GM19452 (cell line): Measurements from ENCODE around the gene LARP4.
"Not testable (repeated sequence)": the region's sequence is repeated elsewhere in the genome, so short reads cannot be mapped to it uniquely, and the experiment has no call there.

Experiments
- ATAC-seq: cut with Tn5 transposase; IDR thresholded peaks from one replicate; pipeline ENCODE4 v1.9.1; 2021; ENCODE audit not compliant: unreplicated experiment

Gene LARP4

GRCh38 chr12:50477241-50477832 is 76.7 kb downstream of the LARP4 start:
- ATAC-seq, result no peak

DNA sequence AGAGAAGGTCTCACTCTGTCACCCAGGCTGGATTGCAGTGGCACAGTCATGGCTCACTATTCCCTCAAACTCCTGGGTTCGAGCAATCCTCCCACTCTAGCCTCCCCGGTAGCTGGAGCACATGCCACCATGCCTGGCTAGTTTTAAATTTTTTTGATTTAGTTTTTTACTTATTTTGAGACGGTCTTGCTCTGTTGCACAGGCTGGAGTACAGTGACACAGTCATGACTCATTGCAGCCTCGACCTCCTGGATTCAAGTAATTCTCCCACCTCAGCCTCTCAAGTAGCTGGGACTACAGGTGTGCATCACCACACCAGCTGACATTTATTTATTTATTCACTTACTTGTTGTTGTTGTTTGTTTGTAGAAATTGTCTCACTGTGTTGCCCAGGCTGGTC is 81.9 kb downstream of the LARP4 start:
- ATAC-seq, result no peak

- no peak for ATAC-seq
These were observed 82.8 kb downstream of the LARP4 start for GRCh38 chr12:50483488-50483887.

- no peak for ATAC-seq
These were observed 88.1 kb downstream of the LARP4 start for GRCh38 chr12:50488801-50489200.

GRCh38 chr12:50498119-50498518 is 97.4 kb downstream of the LARP4 start:
- ATAC-seq, result not testable (repeated sequence)

GRCh38 chr12:50504798-50505674 is 104.4 kb downstream of the LARP4 start, which contains the start of gene DIP2B:
Gene DIP2B (plus strand): TSS chr12:50504985. CDS start chr12:50505141, 156 bp downstream.
- ATAC-seq, result peak; percentile 64

DNA sequence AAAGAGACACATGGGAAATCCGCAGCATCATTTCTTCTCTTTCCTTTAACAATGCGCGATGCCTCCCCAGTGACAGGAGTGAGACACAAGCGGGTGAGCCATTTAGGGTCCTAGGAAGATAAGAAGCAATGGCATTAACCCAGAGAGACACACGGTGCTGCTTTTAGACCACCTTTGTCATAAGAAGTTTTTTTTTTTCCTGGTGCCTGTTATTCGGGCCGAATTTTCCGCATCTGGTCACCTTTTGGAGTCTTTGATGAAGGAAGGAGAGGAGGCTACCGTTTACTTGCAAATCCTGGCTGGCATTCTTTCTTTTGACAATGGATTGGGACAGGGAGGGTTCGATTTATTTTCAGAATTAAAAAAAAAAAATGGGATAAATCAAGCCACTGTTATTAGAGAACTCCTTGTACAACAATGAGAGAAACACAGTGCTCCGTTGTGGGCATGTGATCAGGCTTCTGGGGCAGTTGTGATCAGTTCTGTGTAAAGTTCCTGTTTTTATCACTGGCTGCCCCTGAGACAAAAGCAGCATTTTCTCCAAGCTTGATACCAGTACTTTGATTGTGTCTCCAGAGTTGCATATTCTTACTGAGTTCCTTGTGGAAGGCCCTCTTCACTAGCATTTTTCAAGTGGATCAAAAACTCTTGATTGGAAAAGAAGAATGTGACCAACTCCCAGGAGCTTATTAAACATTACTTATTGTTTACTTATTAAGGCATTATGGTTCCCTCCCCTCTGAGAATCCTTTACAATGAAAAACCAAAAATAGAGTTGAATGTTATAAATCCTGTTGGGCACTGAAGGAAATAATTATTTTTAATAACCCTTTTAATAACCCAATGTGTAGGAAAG is 105.2 kb downstream of the LARP4 start:
- peak; percentile 1 for ATAC-seq

DNA sequence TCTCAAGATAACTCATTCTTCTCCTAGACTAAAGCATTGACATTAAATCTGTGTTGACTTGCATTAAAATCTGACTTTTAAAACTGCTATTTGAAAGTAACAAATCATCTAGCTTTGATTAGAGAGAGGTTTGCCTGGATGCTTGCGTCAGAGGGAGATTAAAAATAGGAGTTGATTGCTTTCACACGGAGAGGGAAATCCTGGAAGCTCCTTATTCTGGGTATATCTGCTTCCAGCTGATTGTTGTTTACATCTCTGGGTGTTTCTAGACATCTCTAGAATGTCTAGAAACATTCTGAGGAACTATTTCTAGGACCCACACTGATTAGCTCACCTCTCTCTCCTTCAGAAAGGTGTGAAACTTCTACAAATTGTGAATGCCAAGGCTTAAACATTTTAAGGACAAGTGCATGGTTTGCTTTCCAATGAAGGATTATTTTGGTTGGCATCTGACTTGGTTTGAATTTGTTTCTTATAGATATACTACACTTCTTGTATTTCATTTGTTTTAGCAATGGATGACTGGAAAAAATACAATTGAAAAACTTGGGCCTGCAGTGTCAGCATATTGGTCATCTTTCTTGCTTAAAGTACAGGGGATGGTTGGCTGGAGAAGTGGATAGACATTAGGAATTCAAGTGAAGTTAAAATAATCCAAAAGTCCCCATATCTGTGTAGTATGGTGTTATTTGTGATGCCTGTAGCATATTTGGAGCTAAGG is 106.2 kb downstream of the LARP4 start:
- no peak for ATAC-seq

DNA sequence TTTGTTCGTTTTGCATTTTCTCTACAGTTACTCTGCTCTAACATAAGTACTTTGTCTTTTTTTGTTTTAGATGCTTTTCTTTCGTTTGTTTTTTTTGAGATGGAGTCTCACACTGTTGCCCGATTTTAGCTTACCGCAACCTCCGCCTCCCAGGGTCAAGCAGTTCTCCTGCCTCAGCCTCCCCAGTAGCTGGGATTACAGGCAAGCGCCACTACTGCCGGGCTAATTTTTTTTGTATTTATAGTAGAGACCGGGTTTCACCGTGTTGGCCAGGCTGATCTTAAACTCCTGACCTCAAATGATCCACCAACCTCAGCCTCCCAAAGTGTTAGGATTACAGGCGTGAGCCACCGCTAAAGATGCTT is 106.8 kb downstream of the LARP4 start:
- no peak for ATAC-seq

- no peak for ATAC-seq
These were observed 107.2 kb downstream of the LARP4 start for GRCh38 chr12:50507930-50508329.

DNA sequence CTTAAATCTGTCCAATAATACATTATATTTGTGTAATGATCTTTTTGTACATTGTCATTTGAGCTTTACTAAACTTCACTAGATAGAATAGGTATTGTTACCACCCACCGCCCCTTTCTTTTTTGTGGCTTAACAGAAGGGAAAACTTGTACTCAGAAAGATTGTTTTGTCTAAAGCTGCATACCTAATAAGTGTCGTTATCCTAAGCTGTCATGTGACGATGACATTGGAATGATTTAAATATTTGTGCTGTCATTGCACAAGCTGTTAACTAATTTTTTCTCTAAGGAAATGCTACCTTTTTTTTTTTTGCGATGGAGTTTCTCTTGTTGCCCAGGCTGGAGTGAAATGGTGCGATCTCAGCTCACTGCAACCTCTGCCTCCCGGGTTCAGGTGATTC is 107.7 kb downstream of the LARP4 start:
- ATAC-seq, result no peak

DNA sequence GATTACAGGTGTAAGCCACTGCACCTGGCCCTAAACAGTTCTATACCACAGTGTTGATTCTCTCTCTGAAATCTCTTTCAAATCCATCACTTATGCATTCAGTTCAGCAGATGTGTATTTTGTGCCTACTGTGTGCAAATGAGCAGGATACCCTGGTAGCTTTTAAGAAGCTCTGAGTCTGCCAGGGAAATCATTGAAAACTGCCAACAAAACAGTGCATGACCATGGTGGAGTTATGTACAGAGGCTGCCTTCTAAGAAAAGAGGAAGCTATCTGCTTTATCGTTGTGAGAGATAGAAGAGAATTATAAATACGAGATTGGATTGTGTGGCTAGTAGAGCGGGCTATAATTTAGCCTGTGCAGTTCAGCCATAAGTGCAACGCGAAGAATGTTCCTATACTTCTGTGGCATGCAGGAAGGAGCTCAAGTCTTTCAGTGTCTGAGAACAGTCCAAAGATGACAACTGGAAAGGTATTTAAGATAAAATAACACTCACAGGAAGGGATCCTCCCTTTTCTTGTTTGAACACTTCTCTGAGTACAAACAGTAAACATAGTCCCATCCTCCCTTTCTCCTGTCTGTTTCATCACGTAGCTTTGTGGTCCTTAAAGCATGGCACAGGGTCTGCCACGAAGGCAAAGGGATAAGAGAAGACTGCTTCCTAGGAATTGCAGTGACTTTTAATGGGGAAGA is 108.4 kb downstream of the LARP4 start:
- no peak for ATAC-seq

DNA sequence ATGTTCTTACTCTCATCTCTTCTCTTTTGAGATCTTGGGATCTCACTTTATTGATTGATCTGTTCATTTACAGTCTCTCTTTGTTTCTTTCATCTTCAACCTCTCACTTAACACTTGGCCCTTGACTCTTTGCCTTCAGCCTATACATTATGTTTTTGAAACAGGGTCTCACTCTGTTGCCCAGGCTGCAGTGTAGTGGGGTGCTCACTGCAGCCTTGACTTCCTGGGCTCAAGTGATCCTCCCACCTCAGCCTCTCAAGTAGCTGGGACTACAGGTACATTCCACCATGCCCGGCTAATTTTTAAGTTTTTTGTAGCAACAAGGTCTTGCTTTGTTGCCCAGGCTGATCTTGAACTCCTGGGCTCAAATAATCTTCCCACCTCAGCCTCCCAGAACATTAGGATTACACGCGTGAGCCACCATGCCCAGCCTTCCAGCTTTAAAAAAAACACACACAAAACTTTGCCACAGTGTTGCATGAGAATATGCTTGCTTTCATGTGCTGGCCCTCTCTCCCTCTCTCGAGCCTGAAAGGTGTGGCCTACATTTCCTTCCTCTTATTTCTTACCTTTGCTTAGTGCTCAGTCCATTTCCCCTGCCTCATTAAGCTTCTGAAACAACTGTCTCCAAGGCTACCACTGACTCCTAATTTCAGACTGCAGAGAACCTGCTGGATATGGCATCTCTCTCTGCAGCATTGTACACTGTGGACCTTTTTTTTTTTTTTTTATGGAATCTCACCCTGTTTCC is 114.0 kb downstream of the LARP4 start:
- no peak for ATAC-seq

- no peak for ATAC-seq
These were observed 114.9 kb downstream of the LARP4 start for GRCh38 chr12:50515587-50515986.

GRCh38 chr12:50517421-50518048 is 116.8 kb downstream of the LARP4 start:
- peak; percentile 72 for ATAC-seq

- ATAC-seq, result no peak
These were observed 117.4 kb downstream of the LARP4 start for GRCh38 chr12:50518090-50518489.

GRCh38 chr12:50519353-50519752 is 118.7 kb downstream of the LARP4 start:
- ATAC-seq, result no peak

GRCh38 chr12:50520416-50521207 is 119.9 kb downstream of the LARP4 start:
- no peak for ATAC-seq
